Nephron (organoid): ENCODE data around the gene DISP3.

ENCODE experiments used
- H3K27ac Mint-ChIP-seq, 3 experiments: 2 replicates each; pipeline ENCODE4 v1.8.0; 2020; ENCODE audit warnings: mixed read lengths in 3 of 3, mild to moderate bottlenecking in 2 of 3, moderate library complexity in 1 of 3
- H3K27me3 Mint-ChIP-seq: 2 replicates; pipeline ENCODE4 v1.8.0; 2021; ENCODE audit warnings: low read depth, mild to moderate bottlenecking, moderate library complexity, mixed read lengths
- H3K36me3 Mint-ChIP-seq: 2 replicates; pipeline ENCODE4 v1.8.0; 2020; ENCODE audit warnings: low read depth, mixed read lengths
- H3K4me1 Mint-ChIP-seq: 2 replicates; pipeline ENCODE4 v1.8.0; 2020; ENCODE audit warnings: mixed read lengths
- H3K4me3 Mint-ChIP-seq, 3 experiments: 2 replicates each; pipeline ENCODE4 v1.8.0; 2020; ENCODE audit warnings: mild to moderate bottlenecking in 3 of 3, mixed read lengths in 3 of 3, moderate library complexity in 2 of 3
- H3K9me3 Mint-ChIP-seq: 2 replicates; pipeline ENCODE4 v1.8.0; 2020; ENCODE audit warnings: mixed read lengths
- TF ChIP-seq, protein P1 (sequence below), 3 experiments: fragments of 200-600 bp; sonication (generic); IDR thresholded peaks; one replicate each; pipeline ENCODE4 v1.5.0; 2021; ENCODE audit warnings: antibody characterized with exemption in 3 of 3; ENCODE audit not compliant: unreplicated experiment in 3 of 3

Gene DISP3

DNA sequence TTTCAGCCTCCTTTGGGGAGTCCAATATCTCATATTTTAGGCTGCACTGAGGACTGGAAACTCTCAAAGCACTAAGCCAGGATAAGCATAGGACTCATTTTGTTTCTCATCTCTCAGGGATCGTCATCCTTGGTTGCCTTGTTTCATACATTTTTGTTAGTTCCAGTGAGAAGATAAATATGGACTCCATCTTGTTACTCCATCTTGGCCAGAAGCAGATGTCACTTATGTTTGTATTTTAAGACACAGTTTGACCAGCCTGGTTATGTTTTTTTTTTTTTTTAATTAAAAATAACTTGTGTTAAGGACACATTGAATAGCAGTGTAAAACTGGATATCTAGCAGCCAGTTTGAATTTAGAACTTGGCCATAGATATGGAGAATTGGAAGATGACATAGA, 34.7 kb downstream of the DISP3 start:
- H3K9me3 Mint-ChIP-seq = peaks cover 28% of the 10 kb centered on the region
- H3K27ac Mint-ChIP-seq = no peak overlapping the region
- TF ChIP-seq, protein P1, sequence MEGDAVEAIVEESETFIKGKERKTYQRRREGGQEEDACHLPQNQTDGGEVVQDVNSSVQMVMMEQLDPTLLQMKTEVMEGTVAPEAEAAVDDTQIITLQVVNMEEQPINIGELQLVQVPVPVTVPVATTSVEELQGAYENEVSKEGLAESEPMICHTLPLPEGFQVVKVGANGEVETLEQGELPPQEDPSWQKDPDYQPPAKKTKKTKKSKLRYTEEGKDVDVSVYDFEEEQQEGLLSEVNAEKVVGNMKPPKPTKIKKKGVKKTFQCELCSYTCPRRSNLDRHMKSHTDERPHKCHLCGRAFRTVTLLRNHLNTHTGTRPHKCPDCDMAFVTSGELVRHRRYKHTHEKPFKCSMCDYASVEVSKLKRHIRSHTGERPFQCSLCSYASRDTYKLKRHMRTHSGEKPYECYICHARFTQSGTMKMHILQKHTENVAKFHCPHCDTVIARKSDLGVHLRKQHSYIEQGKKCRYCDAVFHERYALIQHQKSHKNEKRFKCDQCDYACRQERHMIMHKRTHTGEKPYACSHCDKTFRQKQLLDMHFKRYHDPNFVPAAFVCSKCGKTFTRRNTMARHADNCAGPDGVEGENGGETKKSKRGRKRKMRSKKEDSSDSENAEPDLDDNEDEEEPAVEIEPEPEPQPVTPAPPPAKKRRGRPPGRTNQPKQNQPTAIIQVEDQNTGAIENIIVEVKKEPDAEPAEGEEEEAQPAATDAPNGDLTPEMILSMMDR (IDR thresholded peaks at IDR 0.05; ENCODE audit: unreplicated experiment in 3 of 3) = no peak
- peaks cover 26% of the 10 kb centered on the region for H3K36me3 Mint-ChIP-seq
- no peaks in the 10 kb centered on the region for H3K27me3 Mint-ChIP-seq
- H3K4me1 Mint-ChIP-seq = no peaks in the 10 kb centered on the region
- no peak overlapping the region for H3K4me3 Mint-ChIP-seq

DNA sequence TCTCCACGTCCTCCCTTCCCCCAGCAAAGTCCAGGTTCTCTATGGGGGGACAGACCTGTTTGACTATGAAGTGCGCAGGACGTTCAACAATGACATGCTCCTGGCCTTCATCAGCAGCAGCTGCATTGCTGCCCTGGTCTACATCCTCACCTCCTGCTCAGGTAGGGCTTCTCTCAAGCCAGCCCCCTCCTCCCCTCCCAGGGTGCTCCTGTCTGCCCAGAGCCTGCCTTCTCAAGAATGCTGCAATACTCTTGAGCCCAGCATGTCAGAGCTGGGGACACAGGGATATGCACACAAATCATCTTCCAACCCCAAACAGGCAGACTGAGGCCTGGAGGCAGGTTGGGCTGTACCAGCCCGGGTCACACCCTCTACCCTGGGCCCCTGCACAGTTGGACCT, 35.4 kb downstream of the DISP3 start:
- Mint-ChIP-seq H3K4me3 (no peak overlapping the region), H3K4me1 (no peaks in the 10 kb centered on the region), H3K27ac (no peak overlapping the region), H3K36me3 (peaks cover 19% of the 10 kb centered on the region), H3K27me3 (no peaks in the 10 kb centered on the region), H3K9me3 (peaks cover 21% of the 10 kb centered on the region)
- TF ChIP-seq, protein P1 (IDR thresholded peaks at IDR 0.05; ENCODE audit: unreplicated experiment in 3 of 3) = no peak

DNA sequence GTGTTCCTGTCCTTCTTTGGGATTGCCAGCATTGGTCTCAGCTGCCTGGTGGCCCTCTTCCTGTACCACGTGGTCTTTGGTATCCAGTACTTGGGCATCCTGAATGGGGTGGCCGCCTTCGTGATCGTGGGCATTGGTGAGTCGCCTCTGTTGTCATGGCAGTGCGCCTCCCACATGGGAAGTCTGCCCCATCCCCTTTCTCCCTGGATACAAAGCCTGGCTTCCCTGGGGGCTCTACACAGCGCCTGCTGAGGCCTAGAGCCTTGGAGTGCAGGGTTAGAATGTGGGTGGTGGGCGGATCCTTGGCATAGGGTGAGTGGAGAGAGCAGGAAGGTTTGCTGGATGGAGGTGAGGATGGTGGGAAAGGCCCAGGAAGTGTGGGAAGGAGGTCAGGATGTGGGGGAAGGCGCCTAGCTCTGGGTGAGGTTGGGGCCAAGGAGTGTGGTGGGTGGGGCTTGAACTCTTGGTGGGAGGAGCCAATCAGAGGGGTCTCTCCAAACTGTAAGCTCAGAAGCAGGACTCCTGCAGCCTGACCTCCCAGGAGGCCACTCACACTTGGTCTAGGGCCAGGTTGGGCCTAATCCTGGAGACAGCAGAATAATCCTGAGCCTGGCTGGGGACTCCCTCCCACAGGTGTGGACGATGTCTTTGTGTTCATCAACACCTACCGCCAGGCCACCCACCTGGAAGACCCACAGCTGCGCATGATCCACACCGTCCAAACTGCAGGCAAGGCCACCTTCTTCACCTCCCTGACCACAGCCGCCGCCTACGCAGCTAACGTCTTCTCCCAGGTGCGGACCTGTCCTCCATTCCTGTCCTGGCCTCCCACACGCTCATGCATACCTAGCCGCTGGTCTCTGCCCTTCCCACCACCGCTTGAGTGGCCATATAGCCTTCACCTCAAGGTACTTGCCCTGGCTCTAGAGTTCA, 36.7 kb downstream of the DISP3 start:
- peaks cover 17% of the 10 kb centered on the region for H3K9me3 Mint-ChIP-seq
- no peak overlapping the region for H3K27ac Mint-ChIP-seq
- TF ChIP-seq, protein P1 (IDR thresholded peaks at IDR 0.05; ENCODE audit: unreplicated experiment in 3 of 3) = no peak
- no peaks in the 10 kb centered on the region for H3K27me3 Mint-ChIP-seq
- H3K4me3 Mint-ChIP-seq = no peak overlapping the region
- peaks cover 16% of the 10 kb centered on the region for H3K36me3 Mint-ChIP-seq
- no peaks in the 10 kb centered on the region for H3K4me1 Mint-ChIP-seq

DNA sequence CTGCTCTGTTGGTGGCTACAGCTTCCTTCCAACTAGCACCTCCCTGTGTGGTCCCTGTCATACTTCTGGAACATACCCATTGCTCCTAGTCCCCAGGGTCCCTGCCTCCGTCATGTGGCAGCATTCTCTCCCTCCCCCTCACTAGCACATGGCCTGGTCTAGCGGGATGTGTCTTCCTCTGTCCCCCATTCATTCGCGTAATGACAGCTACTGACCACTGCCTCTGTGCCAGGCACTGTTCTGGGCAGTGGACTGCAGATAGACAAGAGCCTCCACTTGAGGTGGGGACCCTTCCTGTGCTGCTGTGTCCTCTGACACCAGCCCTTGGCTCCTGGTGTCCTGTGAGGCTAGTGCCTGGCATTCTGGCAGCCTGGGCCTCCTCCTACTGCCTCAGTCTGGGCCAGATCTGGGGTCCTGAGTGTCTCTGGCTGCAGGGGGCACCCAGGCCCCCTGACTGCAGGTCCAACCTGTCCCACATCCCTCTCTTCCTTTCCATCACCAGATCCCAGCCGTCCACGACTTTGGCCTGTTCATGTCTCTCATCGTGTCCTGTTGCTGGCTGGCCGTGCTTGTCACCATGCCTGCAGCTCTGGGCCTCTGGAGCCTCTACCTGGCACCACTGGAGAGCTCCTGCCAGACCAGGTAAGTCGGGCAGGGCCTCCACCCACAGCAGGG, 38.1 kb downstream of the DISP3 start:
- Mint-ChIP-seq H3K27ac (no peak overlapping the region), H3K36me3 (peaks cover 10% of the 10 kb centered on the region), H3K4me3 (no peak overlapping the region), H3K27me3 (no peaks in the 10 kb centered on the region), H3K9me3 (peaks cover 8% of the 10 kb centered on the region), H3K4me1 (no peaks in the 10 kb centered on the region)
- TF ChIP-seq, protein P1 (IDR thresholded peaks at IDR 0.05; ENCODE audit: unreplicated experiment in 3 of 3) = no peak

DNA sequence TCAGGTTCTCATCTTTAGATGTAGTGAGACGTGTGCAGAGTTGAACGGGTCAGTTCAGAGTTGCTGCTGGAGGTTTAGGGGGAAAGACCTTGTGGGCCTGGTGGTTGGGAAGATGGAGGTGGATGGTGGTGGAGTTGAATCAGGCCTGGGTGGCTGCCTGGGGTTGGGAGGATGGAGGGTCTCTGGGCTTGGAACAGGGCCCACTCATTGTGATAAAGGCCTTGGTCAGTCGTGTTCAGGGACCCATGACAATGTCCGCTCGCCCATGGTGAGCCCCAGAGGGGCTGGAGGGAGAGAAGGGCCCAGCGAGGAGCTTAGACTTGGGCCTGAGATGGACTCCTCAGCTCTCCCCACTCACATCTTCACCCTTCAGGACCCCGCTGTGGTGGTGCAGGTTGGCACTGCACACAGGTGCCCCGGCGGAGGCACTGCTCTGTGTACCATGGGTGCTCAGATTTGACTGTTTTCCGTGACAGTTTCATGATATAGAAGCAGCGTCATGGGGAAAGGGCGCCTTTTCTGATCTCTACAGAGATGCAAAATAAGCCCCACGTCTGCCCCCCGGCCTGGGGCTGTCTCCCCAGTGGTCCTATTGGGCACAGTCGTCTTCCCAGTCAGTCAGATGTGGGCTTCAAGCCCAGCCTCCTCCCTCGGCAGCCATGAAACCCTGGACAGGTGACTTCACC, 39.2 kb downstream of the DISP3 start:
- no peak overlapping the region for H3K27ac Mint-ChIP-seq
- TF ChIP-seq, protein P1 (IDR thresholded peaks at IDR 0.05; ENCODE audit: unreplicated experiment in 3 of 3) = no peak

More for the DNA sequence above, 39.2 kb downstream of the DISP3 start:
- no peaks in the 10 kb centered on the region for H3K4me1 Mint-ChIP-seq
- H3K9me3 Mint-ChIP-seq = peaks cover 2% of the 10 kb centered on the region
- no peak overlapping the region for H3K4me3 Mint-ChIP-seq
- peaks cover 4% of the 10 kb centered on the region for H3K36me3 Mint-ChIP-seq
- H3K27me3 Mint-ChIP-seq = no peaks in the 10 kb centered on the region
